Mesendoderm (in vitro differentiated cells): ENCODE measurements around the gene CRB2.
"Not testable (repeated sequence)": the region's sequence is repeated elsewhere in the genome, so short reads cannot be mapped to it uniquely, and the experiment has no call there.

ENCODE experiments used
- DNase-seq: peaks from one replicate; pipeline ENCODE4 v3.0.0; 2013
- H2AK5ac ChIP-seq: 2 replicates; pipeline ENCODE4 v1.6.1; 2013; ENCODE audit warnings: low read length, inconsistent platforms
- H2BK120ac ChIP-seq: 2 replicates; pipeline ENCODE4 v1.6.1; 2013; ENCODE audit warnings: low read depth, mild to moderate bottlenecking, low read length, moderate library complexity, mixed read lengths
- H2BK15ac ChIP-seq: replicated peaks from 2 replicates; pipeline ENCODE4 v1.6.1; 2013; ENCODE audit warnings: low read depth, mild to moderate bottlenecking, moderate library complexity
- H2BK5ac ChIP-seq: 2 replicates; pipeline ENCODE4 v1.6.1; 2013; ENCODE audit warnings: low read length, inconsistent platforms
- H3K18ac ChIP-seq: 2 replicates; pipeline ENCODE4 v1.6.1; 2013; ENCODE audit warnings: mild to moderate bottlenecking, low read length, mixed read lengths
- H3K23ac ChIP-seq: one replicate; pipeline ENCODE4 v1.6.1; 2013; ENCODE audit warnings: low read length
- H3K27ac ChIP-seq: 2 replicates; pipeline ENCODE4 v1.5.1; 2013; ENCODE audit warnings: low read depth, mild to moderate bottlenecking, inconsistent platforms, low read length, moderate library complexity
- H3K27me3 ChIP-seq: 2 replicates; pipeline ENCODE4 v1.6.1; 2013; ENCODE audit warnings: low read length, control low read depth, mild to moderate bottlenecking, inconsistent platforms; ENCODE audit not compliant: insufficient read depth, poor library complexity
- H3K36me3 ChIP-seq: 2 replicates; pipeline ENCODE4 v1.6.1; 2013; ENCODE audit warnings: low read length, inconsistent platforms; ENCODE audit not compliant: control insufficient read depth, insufficient read depth
- H3K4ac ChIP-seq: one replicate; pipeline ENCODE4 v1.6.1; 2013; ENCODE audit warnings: low read depth, mild to moderate bottlenecking, low read length, moderate library complexity
- H3K4me1 ChIP-seq: 2 replicates; pipeline ENCODE4 v1.6.1; 2013; ENCODE audit warnings: low read depth, low read length, inconsistent platforms; ENCODE audit not compliant: control insufficient read depth
- H3K4me2 ChIP-seq: 2 replicates; pipeline ENCODE4 v1.6.1; 2013; ENCODE audit warnings: low read length
- H3K4me3 ChIP-seq: 2 replicates; pipeline ENCODE4 v1.5.1; 2013; ENCODE audit warnings: mild to moderate bottlenecking, low read length
- H3K56ac ChIP-seq: one replicate; pipeline ENCODE4 v1.6.1; 2013; ENCODE audit warnings: low read length
- H3K79me1 ChIP-seq: 2 replicates; pipeline ENCODE4 v1.6.1; 2013; ENCODE audit warnings: low read length, inconsistent platforms
- H3K79me2 ChIP-seq: 2 replicates; pipeline ENCODE4 v1.6.1; 2013; ENCODE audit warnings: mild to moderate bottlenecking, low read length; ENCODE audit not compliant: control insufficient read depth, insufficient read depth
- H3K9ac ChIP-seq: 2 replicates; pipeline ENCODE4 v1.6.1; 2013; ENCODE audit warnings: low read length, inconsistent platforms
- H4K5ac ChIP-seq: one replicate; pipeline ENCODE4 v1.6.1; 2013; ENCODE audit warnings: low read length
- H4K8ac ChIP-seq: one replicate; pipeline ENCODE4 v1.6.1; 2013; ENCODE audit warnings: low read depth, mild to moderate bottlenecking, control low read depth, low read length, moderate library complexity
- WGBS: extraction: QIAGEN DNeasy Blood & Tissue Kit; methylation state at CpG from one replicate; pipeline ENCODE4 v1.1.7; 2013; ENCODE audit warnings: low lambda C conversion rate, missing lambda C conversion rate; ENCODE audit not compliant: insufficient coverage; ENCODE audit errors: extremely low coverage; 5-methylcytosine and 5-hydroxymethylcytosine counted together

CRB2 gene

GRCh38 chr9:123331346-123332060 is 24.5 kb upstream of the CRB2 start:
- Histone ChIP-seq H3K56ac (peak overlapping the region; percentile 57), H3K4ac (no peak overlapping the region), H3K36me3 (no peaks in the 10 kb centered on the region), H3K79me2 (no peaks in the 10 kb centered on the region), H3K79me1 (no peaks in the 10 kb centered on the region), H2AK5ac (no peak overlapping the region), H3K4me1 (no peaks in the 10 kb centered on the region), H3K27me3 (no peaks in the 10 kb centered on the region), H2BK15ac (no peak overlapping the region), H3K27ac (no peak overlapping the region), H3K9ac (no peak overlapping the region), H3K18ac (no peak overlapping the region), H4K5ac (no peak overlapping the region), H2BK5ac (peak overlapping the region; percentile 44), H3K23ac (no peak overlapping the region), H3K4me3 (no peak overlapping the region), H2BK120ac (no peak overlapping the region), H3K4me2 (no peak overlapping the region), H4K8ac (no peak overlapping the region)
- peak; percentile 42 for DNase-seq
- WGBS: no CpG with 5 or more reads among the region's 15 CpGs

GRCh38 chr9:123333058-123333669 is 22.8 kb upstream of the CRB2 start:
- H4K8ac ChIP-seq, H3K4me1 ChIP-seq, H3K79me2 ChIP-seq, H3K23ac ChIP-seq, H2BK120ac ChIP-seq, DNase-seq, H2BK15ac ChIP-seq, H3K56ac ChIP-seq, H2BK5ac ChIP-seq, H3K4ac ChIP-seq, H2AK5ac ChIP-seq, H3K4me3 ChIP-seq, H3K27ac ChIP-seq, H3K9ac ChIP-seq, H3K79me1 ChIP-seq, H4K5ac ChIP-seq, H3K36me3 ChIP-seq, H3K18ac ChIP-seq, H3K4me2 ChIP-seq, H3K27me3 ChIP-seq: not testable (repeated sequence)
- no CpG with 5 or more reads among the region's 8 CpGs for WGBS

- Histone ChIP-seq H3K36me3 (no peaks in the 10 kb centered on the region), H3K27me3 (no peaks in the 10 kb centered on the region), H2AK5ac (no peak overlapping the region), H4K8ac (no peak overlapping the region), H4K5ac (no peak overlapping the region), H3K4me3 (no peak overlapping the region), H3K79me2 (no peaks in the 10 kb centered on the region), H2BK15ac (no peak overlapping the region), H2BK120ac (no peak overlapping the region), H3K56ac (no peak overlapping the region), H3K79me1 (no peaks in the 10 kb centered on the region), H2BK5ac (no peak overlapping the region), H3K23ac (no peak overlapping the region), H3K4ac (no peak overlapping the region), H3K9ac (no peak overlapping the region), H3K18ac (no peak overlapping the region), H3K4me2 (no peak overlapping the region), H3K4me1 (peaks cover 2% of the 10 kb centered on the region), H3K27ac (no peak overlapping the region)
- WGBS: no CpG with 5 or more reads among the region's 3 CpGs
- DNase-seq: no peak
These were observed 21.4 kb upstream of the CRB2 start for GRCh38 chr9:123334639-123335038.

GRCh38 chr9:123335193-123335985 is 20.6 kb upstream of the CRB2 start:
- no peak overlapping the region for H3K9ac ChIP-seq
- no peak overlapping the region for H3K4me2 ChIP-seq
- DNase-seq: peak; percentile 86
- no peak overlapping the region for H4K5ac ChIP-seq
- H3K23ac ChIP-seq: no peak overlapping the region
- H3K27me3 ChIP-seq: no peaks in the 10 kb centered on the region
- H3K79me2 ChIP-seq: no peaks in the 10 kb centered on the region
- H3K4ac ChIP-seq: no peak overlapping the region
- no CpG with 5 or more reads among the region's 9 CpGs for WGBS
- no peak overlapping the region for H3K27ac ChIP-seq
- H3K4me1 ChIP-seq: peaks cover 2% of the 10 kb centered on the region
- peak overlapping the region; percentile 18 for H3K56ac ChIP-seq
- no peaks in the 10 kb centered on the region for H3K36me3 ChIP-seq
- no peak overlapping the region for H2BK120ac ChIP-seq
- H2BK5ac ChIP-seq: no peak overlapping the region
- no peak overlapping the region for H2AK5ac ChIP-seq
- H3K18ac ChIP-seq: no peak overlapping the region
- H2BK15ac ChIP-seq: no peak overlapping the region
- no peak overlapping the region for H4K8ac ChIP-seq
- H3K79me1 ChIP-seq: no peaks in the 10 kb centered on the region
- H3K4me3 ChIP-seq: no peak overlapping the region

GRCh38 chr9:123335986-123336329 is 20.0 kb upstream of the CRB2 start:
- no peak overlapping the region for H3K23ac ChIP-seq
- H3K79me2 ChIP-seq: no peaks in the 10 kb centered on the region
- peak overlapping the region; percentile 18 for H3K56ac ChIP-seq
- H3K4me3 ChIP-seq: no peak overlapping the region
- H2AK5ac ChIP-seq: no peak overlapping the region
- no peak overlapping the region for H2BK5ac ChIP-seq
- H4K8ac ChIP-seq: no peak overlapping the region
- no CpG with 5 or more reads among the region's 6 CpGs for WGBS
- no peak overlapping the region for H3K9ac ChIP-seq
- no peak overlapping the region for H3K18ac ChIP-seq
- no peaks in the 10 kb centered on the region for H3K79me1 ChIP-seq
- no peak overlapping the region for H3K4me2 ChIP-seq
- H2BK15ac ChIP-seq: no peak overlapping the region
- H3K27me3 ChIP-seq: no peaks in the 10 kb centered on the region
- H3K4me1 ChIP-seq: peaks cover 2% of the 10 kb centered on the region
- DNase-seq: no peak
- no peak overlapping the region for H3K4ac ChIP-seq
- no peaks in the 10 kb centered on the region for H3K36me3 ChIP-seq
- no peak overlapping the region for H3K27ac ChIP-seq
- no peak overlapping the region for H4K5ac ChIP-seq
- no peak overlapping the region for H2BK120ac ChIP-seq
